Activated CD4-positive, CD25-positive, alpha-beta regulatory T cell (primary cell): ENCODE measurements around the gene PVALB.
"Not testable (repeated sequence)": the region's sequence is repeated elsewhere in the genome, so short reads cannot be mapped to it uniquely, and the experiment has no call there.

Experiments used
- DNase-seq, 4 experiments: peaks; one replicate each; lab custom pipeline; 2025; lab: John Stamatoyannopoulos, UW

Gene PVALB

DNA sequence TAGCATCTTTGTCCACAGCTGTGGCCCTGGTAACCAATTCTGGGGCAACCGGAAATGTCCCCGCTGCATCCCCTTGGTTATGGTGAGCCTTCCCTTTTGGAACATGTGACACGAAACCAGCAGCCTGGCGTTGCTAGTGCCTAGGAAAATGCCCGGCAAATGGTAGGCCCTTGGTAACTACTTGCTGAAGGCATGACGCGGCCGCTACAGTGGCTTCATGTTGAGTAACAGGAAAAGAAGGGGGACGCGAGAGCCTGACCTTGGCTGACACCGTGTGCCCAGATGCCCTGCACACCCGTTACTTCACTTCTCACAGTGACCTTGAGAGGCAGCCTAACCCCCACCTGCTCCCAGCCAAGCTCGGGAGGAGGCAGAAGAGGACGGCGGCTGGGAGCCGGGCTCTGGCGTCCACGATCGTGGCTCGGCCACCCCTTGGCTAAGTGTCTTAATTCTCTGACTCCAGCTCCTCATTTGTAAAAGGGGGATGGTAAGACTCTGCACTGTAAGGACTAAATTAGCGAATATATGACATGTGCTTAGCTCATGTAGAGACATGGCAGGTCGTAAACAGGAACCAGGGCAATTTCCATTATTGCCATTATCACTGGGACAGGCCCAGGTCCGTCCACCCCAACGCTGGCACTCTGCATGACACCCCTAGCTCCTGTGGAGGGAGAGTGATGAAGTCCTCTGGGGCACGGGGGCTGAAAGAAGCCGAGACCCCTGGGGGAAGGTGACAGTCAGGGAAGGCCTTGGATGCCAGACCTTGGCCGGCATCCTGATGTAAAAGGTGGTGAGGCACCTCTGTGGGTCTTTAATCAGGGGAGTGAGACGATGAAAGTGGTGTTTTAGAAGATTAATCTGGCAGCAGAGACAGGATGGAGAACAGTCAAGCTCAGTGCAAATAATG, 59.8 kb downstream of the PVALB start:
- DNase-seq, result no peak

DNA sequence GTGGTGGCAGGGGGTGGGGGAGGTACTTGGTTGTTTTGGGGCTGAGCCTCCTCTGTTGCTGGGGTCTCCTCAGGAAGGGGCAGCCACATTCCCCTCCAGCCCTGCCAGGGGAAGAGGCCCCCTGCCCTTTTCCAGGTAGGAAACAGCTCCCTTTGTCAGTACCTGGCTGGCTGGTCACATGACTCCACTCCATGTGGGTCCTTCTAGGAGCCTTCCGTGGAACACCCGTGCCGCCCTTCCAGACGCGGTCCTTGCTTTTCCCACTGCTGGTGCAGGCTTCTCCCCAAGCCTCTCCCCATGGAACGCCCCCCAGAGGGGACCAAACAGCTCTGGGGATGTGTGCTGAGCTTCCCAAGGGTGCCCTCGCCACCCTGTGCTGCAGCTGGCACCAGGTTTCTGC, 60.8 kb downstream of the PVALB start:
- DNase-seq, result no peak

DNA sequence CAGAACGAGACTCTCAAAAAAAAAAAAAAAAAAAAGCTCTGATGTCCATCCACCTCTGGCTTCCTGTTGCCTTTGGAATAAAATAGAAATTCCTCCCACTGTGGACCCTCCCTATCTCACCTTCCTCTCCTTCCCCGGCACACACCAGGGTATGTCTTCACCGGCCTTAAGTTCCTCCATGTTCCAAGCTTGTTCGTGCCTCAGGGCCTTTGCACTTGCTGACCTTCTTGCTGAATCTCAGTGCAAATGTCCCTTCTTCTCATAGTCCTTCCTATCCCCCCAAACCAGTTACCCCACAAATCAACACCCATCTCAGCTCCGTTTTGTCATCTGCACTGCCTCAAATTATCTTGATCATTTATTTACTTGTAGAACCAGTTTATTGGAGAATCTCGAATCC, 61.5 kb downstream of the PVALB start:
- no peak for DNase-seq

DNA sequence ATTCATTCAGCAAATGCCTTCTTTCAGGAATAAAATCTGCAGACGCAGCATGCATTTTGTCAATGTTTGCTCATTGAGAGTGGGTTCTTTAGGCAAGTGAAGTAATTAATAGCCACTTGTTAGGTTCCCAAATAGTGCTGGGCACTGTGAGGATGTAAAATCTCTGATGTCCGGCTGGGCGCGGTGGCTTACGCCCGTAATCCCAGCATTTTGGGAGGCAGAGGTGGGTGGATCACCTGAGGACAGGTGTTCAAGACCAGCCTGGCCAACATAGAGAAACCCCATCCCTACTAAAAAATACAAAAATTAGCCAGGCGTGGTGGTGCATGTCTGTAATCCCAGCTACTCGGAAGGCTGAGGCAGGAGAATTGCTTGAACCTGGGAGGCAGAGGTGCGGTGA, 62.0 kb downstream of the PVALB start:
- DNase-seq, result not testable (repeated sequence)

DNA sequence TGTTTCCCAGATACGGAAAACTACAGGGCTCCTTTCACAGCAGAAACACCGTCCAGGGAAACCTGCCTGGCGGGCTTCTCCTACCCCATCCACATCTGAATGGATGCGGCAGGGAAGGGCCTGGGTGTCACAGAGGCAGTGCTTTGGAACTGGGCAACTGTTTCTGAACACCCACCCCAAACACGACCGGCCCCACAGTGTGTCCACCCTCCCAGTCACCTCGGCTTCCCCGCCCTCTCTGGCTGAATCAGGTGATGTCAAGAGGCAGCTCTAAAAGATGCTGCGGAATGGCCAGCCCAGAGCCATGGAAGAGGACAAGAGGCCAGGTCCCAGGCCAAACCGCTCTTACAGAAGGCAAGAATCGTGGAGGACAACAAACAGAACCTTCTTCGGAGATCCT, 62.9 kb downstream of the PVALB start:
- DNase-seq, result no peak

DNA sequence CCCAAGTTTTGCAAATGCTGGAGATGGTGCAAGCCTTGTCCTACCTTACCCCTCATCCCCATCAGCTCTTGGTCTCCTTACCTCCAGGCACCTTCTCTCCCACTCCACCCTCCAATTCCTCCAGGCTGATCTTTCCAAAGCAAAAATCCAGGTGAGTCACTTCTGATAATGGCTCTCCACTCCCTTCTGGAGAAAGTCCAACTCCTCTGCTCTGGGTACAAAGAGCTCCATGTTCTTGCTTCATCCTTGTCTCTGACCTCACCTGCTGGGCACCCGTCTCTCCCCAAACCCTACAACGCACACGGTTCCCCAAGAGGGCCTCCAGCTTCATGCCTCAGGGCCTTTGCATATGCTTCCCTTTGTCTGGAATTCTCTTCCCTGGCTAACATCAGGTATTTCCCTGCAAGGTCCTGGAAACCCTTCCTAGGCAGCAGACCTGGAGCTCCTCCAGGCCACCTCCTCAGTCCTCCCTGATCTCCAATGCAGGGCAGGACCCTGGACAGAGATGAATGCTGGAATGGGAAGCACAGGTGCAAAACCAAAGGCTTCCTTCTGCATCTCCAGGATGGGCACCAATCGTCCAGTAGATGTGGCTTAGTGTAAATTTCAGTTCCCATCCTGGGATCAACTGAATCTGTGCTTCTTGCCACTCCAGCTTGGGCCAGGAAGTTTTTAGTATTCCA, 63.6 kb downstream of the PVALB start:
- DNase-seq, result no peak
